Fibroblast of skin of right biceps (primary cell): Measurements from ENCODE around the gene RAD51AP1.

Source experiments
- DNase-seq: peaks from one replicate; pipeline ENCODE4 v3.0.0-alpha.2; 2013

The RAD51AP1 gene

DNA sequence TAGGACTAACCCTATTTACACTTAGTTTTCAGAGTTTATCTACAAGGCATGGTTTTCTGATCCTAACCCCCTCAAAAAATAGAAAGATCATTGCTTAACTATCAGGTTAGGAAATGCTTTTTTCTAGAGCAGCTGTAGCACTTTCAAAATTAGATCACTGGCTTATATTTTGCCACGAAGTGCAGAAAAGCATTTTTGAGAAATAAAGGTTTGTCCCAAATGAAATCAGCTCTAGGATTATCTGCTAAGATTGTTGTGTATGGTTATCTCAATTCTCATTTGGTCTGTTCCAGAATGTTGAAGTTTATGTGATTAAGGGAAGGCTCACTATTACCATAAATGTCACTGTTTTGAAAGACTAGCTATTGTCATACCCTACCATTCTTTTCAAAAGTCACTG is 13.5 kb downstream of the RAD51AP1 start:
- DNase-seq, result no peak

DNA sequence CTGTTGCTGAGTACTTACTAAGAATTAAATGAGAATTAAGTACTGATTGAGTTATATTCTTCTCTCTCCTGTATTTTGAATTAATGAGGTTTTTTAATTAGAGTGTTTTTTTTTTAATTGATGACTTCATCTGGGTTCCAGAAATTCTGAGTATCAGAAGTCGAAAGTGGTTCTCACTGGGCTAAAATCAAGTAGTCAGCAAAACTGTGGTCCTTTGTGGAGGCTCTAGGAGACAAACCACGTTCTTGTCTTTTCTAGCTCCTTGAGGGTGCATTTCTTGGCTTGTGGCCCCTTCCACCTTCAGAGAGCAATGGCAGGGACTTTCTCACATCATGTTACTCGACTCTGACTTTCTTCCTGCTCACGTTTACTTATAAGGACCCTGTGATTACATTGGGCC is 15.3 kb downstream of the RAD51AP1 start:
- no peak for DNase-seq

DNA sequence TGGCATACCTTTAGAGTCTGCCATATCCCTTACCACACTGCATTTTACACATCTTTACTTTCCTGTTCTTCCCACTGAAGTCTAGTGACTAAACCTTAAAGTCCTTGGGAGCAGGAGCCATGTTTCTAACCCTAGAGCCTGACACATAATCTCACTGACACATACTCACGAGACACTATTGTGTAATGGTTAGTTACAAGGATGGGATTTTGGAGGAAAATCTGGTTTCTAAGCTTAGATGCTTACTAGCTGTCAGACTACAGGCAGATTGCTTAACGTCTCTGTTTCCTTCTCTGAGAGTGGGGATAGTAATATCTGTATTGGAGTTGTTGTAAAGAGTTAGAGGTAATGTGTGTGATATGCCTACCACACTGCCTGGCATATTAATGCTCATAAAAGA is 17.1 kb downstream of the RAD51AP1 start:
- DNase-seq, result no peak

GRCh38 chr12:4556735-4557530 is 18.2 kb downstream of the RAD51AP1 start:
- no peak for DNase-seq

GRCh38 chr12:4557586-4557985 is 18.9 kb downstream of the RAD51AP1 start:
- DNase-seq, result no peak

DNA sequence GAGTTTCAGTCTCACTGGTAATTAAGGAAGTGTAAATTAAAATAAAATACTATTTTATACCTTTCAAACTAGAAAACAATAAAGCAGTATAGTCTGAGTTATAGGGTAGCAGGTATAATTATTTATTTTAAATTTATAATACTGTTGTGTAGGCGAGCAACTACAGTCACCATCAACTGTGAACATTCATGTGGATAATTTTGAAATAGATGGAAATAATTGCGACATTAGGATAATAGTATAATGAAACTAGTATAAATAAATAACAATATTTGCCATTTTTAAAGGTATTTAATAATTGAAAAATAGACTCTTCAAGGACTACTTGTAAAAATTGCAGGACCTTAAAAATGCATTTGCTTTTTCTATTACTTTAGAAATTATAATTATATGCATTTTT is 19.5 kb downstream of the RAD51AP1 start:
- DNase-seq, result no peak

- DNase-seq, result peak; percentile 64
These were observed 23.5 kb downstream of the RAD51AP1 start, which contains the start of gene DYRK4 for GRCh38 chr12:4562034-4562657. DYRK4 (plus strand) TSS chr12:4562208; CDS start chr12:4562246, 38 bp downstream.

- no peak for DNase-seq
These were observed 24.6 kb downstream of the RAD51AP1 start for GRCh38 chr12:4563336-4563735.

- no peak for DNase-seq
These were observed 26.1 kb downstream of the RAD51AP1 start for GRCh38 chr12:4564818-4565217.

- no peak for DNase-seq
These were observed 27.8 kb downstream of the RAD51AP1 start for GRCh38 chr12:4566474-4566873.

- DNase-seq, result no peak
These were observed 28.6 kb downstream of the RAD51AP1 start for GRCh38 chr12:4567073-4567881.

- no peak for DNase-seq
These were observed 30.6 kb downstream of the RAD51AP1 start for GRCh38 chr12:4569261-4569660.

GRCh38 chr12:4572680-4573079 is 34.0 kb downstream of the RAD51AP1 start:
- no peak for DNase-seq

- peak; percentile 15 for DNase-seq
These were observed 40.8 kb downstream of the RAD51AP1 start for GRCh38 chr12:4579305-4580102.

- no peak for DNase-seq
These were observed 41.6 kb downstream of the RAD51AP1 start for GRCh38 chr12:4580281-4580688.

GRCh38 chr12:4584281-4584680 is 45.6 kb downstream of the RAD51AP1 start:
- no peak for DNase-seq

- DNase-seq, result no peak
These were observed 46.2 kb downstream of the RAD51AP1 start for GRCh38 chr12:4584896-4585295.

DNA sequence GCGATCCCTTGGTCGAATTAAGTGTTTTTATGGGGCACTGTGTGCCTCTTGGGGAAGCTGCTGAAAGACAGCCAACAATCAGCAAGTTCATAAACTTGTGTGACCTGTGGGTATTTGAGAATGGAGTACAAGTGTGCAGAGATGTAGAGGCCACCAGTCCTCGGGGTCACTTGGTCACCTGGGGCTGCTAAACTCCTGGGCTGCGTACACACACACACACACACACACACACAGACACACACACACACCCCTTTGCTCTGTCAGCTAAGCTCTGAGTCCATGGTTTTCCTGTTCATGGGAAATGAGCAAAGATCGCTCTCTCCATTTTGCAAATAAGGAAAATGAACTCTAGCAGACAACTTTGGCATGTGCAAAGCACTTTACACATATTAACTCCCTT is 47.8 kb downstream of the RAD51AP1 start:
- no peak for DNase-seq

DNA sequence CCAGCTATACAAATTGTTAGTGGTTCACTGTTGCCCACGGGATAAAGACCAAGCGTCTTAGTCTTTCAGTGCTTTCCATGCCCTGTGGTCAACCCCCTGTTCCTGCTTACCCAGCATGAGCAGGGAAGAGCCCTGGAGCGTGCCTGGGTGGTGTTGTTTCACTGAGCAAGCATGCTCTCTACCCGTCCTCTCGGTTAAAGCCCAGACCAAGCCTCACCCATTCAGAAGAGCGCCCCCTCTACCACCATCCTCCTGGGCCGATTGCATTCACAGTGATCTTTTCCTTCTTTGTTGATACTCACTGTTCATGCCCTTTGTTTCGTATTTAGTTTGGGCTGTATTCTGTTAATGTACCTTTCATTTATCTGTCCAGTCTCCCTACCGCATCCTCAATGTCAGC is 48.4 kb downstream of the RAD51AP1 start:
- DNase-seq, result no peak

DNA sequence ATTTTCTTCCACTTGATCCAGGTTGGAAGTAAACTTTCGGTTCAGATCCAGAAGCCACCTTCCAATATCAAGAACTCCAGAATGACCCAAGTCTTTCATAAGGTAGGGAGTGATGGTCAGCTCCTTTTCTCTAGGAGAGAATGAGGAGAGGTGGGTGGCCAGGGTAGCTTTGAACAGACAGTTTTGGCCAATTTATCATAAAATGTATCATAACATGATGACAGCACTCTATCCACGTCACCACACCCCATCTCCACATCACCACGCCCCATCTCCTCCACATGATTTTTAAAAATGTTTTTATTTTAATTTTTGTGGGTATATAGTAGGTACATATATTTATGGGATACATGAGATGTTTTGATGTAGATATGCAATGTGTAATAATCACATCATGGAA is 50.2 kb downstream of the RAD51AP1 start:
- DNase-seq, result no peak

GRCh38 chr12:4589941-4590340 is 51.3 kb downstream of the RAD51AP1 start:
- no peak for DNase-seq

DNA sequence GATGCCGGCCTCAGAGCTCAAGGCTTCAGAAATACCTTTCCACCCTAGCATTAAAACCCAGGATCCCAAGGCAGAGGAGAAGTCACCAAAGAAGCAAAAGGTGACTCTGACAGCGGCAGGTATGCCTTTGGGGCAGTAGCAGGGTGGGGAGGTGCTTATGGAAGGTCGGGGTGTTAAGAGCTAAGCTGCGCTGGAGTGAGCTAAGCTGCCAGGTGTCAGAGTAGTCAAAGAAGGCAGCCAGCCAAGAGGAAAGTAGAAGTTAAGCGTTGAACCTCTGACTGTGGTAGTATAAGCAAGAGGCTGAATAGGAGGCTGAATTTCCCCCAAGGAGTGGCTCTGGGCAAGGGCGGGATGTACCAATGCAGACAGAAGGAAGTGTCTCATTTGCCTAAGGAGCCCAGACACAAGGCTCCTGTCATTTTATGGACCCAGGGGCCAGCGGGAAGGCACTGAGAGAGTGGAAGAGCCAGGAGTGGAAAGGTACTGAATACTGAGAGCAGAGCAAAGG is 52.5 kb downstream of the RAD51AP1 start:
- no peak for DNase-seq

GRCh38 chr12:4595881-4596280 is 57.2 kb downstream of the RAD51AP1 start:
- no peak for DNase-seq
